Measurements from ENCODE around the gene CARD14. TPM values are rescaled to one million over a fixed set of nuclear protein-coding genes. Genes with fewer than 3 reads are reported as not detected.

The CARD14 gene
- total and polyA plus RNA-seq, 10 donors = 0.63 to 4.8 (median 1.3) TPM

DNA sequence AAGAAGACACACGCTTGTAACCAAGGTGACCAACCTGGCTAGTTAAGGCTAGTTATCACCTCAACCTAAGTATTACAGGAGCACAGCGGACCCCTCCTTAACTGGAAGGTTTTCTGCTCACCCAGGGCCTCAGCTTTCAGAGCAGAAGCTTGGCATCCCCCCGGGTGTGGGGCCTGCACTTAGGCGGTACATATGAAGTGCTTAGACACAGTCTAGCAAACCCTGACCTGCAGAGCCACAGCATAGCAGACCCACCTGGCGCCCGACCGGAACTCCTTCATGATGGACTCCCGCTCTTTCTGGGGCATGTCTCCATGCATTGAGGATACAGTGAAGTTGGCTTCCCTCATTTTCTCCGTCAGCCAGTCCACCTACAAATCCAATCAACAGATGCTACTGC is 32.7 kb upstream of the CARD14 start:
- no peak for DNase-seq
- intact Hi-C loops (cut with DNase I; ENCODE audit: low total_unique reads) = no loop called here
- WGBS, 5 donors = 93 to 97% (median 96%) methylated on average over 9 of the region's 9 CpGs

DNA sequence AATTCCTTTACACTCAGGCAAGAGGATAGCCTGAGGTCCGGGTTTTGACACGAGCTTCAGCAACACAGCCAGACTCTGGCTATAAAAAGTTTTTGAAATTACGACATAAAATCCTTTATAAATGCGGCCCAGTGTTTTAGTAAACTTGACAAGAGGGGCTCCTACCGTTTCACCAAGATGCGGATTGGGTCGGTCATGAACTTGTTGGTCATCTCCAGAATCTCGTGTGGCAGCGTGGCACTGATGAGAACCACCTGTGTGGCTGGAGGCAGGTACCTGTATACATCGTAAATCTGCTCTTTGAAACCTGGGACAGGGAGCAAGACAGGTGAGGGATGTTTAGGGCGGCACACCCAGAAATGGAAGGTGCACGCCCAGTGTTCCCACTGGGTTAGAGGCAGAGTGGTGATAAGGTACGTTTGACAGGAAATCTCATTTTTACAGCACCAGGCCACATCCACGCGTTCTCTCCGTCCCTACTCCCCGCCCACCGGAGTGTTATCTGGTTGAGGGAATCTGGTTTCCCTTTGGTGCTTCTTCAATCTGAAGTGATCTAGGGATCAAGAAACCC is 30.9 kb upstream of the CARD14 start:
- intact Hi-C loops (cut with DNase I; ENCODE audit: low total_unique reads) = no loop called here
- Histone ChIP-seq H3K27ac (no peak overlapping the region), H3K4me1 (peaks cover 0 to 7% (median 1%) of the 10 kb centered on the region in 6 donors), H3K9me3 (no peaks in the 10 kb centered on the region), H3K36me3 (peaks cover 10 to 100% (median 100%) of the 10 kb centered on the region in 6 donors), H3K27me3 (replicated peaks in 1 of 7) (no peaks in the 10 kb centered on the region), H3K4me3 (no peak overlapping the region)
- TF ChIP-seq POLR2AphosphoS5 (IDR thresholded peaks at IDR 0.05) (no peak), POLR2A (IDR thresholded peaks at IDR 0.05) (no peak)
- TF ChIP-seq, protein P1, sequence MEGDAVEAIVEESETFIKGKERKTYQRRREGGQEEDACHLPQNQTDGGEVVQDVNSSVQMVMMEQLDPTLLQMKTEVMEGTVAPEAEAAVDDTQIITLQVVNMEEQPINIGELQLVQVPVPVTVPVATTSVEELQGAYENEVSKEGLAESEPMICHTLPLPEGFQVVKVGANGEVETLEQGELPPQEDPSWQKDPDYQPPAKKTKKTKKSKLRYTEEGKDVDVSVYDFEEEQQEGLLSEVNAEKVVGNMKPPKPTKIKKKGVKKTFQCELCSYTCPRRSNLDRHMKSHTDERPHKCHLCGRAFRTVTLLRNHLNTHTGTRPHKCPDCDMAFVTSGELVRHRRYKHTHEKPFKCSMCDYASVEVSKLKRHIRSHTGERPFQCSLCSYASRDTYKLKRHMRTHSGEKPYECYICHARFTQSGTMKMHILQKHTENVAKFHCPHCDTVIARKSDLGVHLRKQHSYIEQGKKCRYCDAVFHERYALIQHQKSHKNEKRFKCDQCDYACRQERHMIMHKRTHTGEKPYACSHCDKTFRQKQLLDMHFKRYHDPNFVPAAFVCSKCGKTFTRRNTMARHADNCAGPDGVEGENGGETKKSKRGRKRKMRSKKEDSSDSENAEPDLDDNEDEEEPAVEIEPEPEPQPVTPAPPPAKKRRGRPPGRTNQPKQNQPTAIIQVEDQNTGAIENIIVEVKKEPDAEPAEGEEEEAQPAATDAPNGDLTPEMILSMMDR (IDR thresholded peaks at IDR 0.05 in 8 of 11, conservative IDR thresholded peaks at IDR 0.05 in 3 of 11) = no peak
- no peak for DNase-seq
- 89 to 96% (median 93%) methylated on average over 18 of the region's 18 CpGs for WGBS, 5 donors

More for the DNA sequence above, 32.7 kb upstream of the CARD14 start:
- Histone ChIP-seq H3K4me3 (no peak overlapping the region), H3K9me3 (no peaks in the 10 kb centered on the region), H3K36me3 (peaks cover 8 to 100% (median 92%) of the 10 kb centered on the region in 6 donors), H3K27ac (no peak overlapping the region), H3K27me3 (replicated peaks in 1 of 7) (no peaks in the 10 kb centered on the region), H3K4me1 (no peaks in the 10 kb centered on the region)
- TF ChIP-seq POLR2A (IDR thresholded peaks at IDR 0.05) (no peak), POLR2AphosphoS5 (IDR thresholded peaks at IDR 0.05) (no peak)
- TF ChIP-seq, protein P1 (IDR thresholded peaks at IDR 0.05 in 8 of 11, conservative IDR thresholded peaks at IDR 0.05 in 3 of 11) = no peak

DNA sequence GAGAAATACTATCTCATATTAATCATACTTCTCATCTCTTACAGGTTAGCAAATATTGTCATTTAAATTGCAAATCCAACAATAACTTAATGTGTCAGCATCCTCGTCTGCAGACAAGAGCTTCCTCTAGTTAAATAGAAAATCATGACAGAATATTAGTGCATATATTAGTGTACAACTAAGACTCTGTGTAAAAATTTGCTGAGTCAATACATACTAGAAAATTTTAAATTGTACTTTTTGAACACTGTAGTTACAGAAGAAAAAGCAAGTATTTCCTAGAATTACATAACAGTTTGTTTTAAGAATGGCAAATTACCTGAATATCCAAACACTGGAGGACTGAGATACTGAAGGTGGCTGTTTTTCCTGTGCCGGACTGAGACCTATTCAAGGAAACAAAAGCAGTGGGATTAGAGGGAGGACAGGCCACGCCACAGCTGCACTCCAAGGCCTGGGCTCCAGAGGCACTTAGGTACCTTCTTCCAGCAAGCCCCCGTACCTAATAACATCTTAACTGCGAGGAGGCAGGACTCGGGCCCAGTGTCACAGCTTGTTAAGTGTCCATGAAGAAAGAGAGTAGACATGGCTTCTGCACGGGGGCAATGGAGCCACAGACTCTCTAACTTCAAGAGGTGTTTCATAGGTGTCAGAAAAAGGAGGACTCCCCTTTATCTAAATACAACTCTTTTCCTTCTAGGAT is 28.2 kb upstream of the CARD14 start:
- Histone ChIP-seq H3K4me3 (no peak overlapping the region), H3K27ac (no peak overlapping the region), H3K36me3 (peaks cover 8 to 78% (median 76%) of the 10 kb centered on the region in 6 donors), H3K9me3 (no peaks in the 10 kb centered on the region), H3K27me3 (replicated peaks in 1 of 7) (no peaks in the 10 kb centered on the region), H3K4me1 (peaks cover 12 to 32% (median 27%) of the 10 kb centered on the region in 6 donors)
- DNase-seq = no peak
- no peak for TF ChIP-seq POLR2A (IDR thresholded peaks at IDR 0.05)
- 92 to 97% (median 94%) methylated on average over 7 of the region's 7 CpGs for WGBS, 5 donors
- intact Hi-C loops (cut with DNase I; ENCODE audit: low total_unique reads) = no loop called here

DNA sequence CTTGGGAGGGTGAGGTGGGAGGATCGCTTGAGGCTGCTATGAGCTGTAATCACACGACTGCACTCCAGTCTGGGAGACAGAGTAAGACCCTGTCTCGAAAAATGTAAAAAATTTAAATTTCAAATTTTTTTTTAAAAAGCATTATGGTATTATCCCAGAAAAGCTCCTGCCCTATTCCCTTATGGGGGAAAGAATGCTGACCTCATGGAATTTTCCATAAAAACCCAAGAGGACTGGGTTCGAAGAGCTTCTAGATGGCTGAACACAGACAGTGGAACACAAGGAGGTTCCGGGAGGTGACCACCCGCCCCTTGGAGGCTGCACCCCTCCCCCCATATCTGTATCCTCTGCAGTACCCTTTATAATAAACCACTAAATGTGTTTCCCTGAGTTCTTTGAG is 26.9 kb upstream of the CARD14 start:
- WGBS, 5 donors = 92 to 99% (median 96%) methylated on average over 6 of the region's 6 CpGs
- H3K4me1 ChIP-seq = peaks cover 14 to 35% (median 30%) of the 10 kb centered on the region in 6 donors
- H3K4me3 ChIP-seq = no peak overlapping the region
- peaks cover 6 to 65% (median 63%) of the 10 kb centered on the region in 6 donors for H3K36me3 ChIP-seq
- intact Hi-C loops (cut with DNase I; ENCODE audit: low total_unique reads) = no loop called here
- H3K9me3 ChIP-seq = no peaks in the 10 kb centered on the region
- no peak overlapping the region for H3K27ac ChIP-seq
- DNase-seq = no peak
- TF ChIP-seq, protein P1 (IDR thresholded peaks at IDR 0.05 in 8 of 11, conservative IDR thresholded peaks at IDR 0.05 in 3 of 11) = no peak
- TF ChIP-seq POLR2AphosphoS5 (IDR thresholded peaks at IDR 0.05) = no peak
- no peak for TF ChIP-seq POLR2A (IDR thresholded peaks at IDR 0.05)
- no peaks in the 10 kb centered on the region for H3K27me3 ChIP-seq (replicated peaks in 1 of 7)
